Stomach (tissue), 9 donors: ENCODE measurements around the gene PKHD1. TPM values are rescaled to one million over a fixed set of nuclear protein-coding genes. Genes with fewer than 3 reads are reported as not detected.

Experiments
- DNase-seq, 2 donors: peaks; one replicate each; pipeline versions ENCODE4 v3.0.0 to v3.0.0-alpha.2; 2013 to 2019
- H3K27ac ChIP-seq, 5 donors: fragments of 200-600 bp in 4 of 5; sonication (generic) in 4 of 5; one replicate each; pipeline ENCODE4 v1.5.1; 2013 to 2019; ENCODE audit warnings: mild to moderate bottlenecking in 1 of 5, moderate library complexity in 1 of 5
- H3K27me3 ChIP-seq, 3 donors: fragments of 200-600 bp; sonication (generic); one replicate each; pipeline ENCODE4 v1.5.1; 2017 to 2019; ENCODE audit warnings: mixed run types in 1 of 3
- H3K36me3 ChIP-seq, 4 donors: fragments of 200-600 bp; sonication (generic); 1 replicate in 3 of 4; 2 replicates in 1 of 4; pipeline ENCODE4 v1.5.1; 2016 to 2019
- H3K4me1 ChIP-seq, 4 donors: fragments of 200-600 bp; sonication (generic); one replicate each; pipeline ENCODE4 v1.5.1; 2016 to 2019
- H3K4me3 ChIP-seq, 4 donors: fragments of 200-600 bp; sonication (generic) in 3 of 4; one replicate each; pipeline ENCODE4 v1.5.1; 2016 to 2019; ENCODE audit warnings: mild to moderate bottlenecking in 1 of 4
- H3K9me3 ChIP-seq, 4 donors: fragments of 200-600 bp; sonication (generic); one replicate each; pipeline ENCODE4 v1.5.1; 2016 to 2019
- EP300 ChIP-seq: sonication (generic); formaldehyde crosslinking; IDR thresholded peaks from one replicate; pipeline ENCODE4 v1.6.1; 2017; ENCODE audit warnings: antibody characterized with exemption
- POLR2A ChIP-seq, 4 donors: fragments of 450-650 bp; IDR thresholded peaks; one replicate each; pipeline ENCODE4 v1.6.1; 2016; ENCODE audit warnings: antibody characterized with exemption in 4 of 4, control low read depth in 2 of 4, mild to moderate bottlenecking in 1 of 4, moderate library complexity in 1 of 4
- POLR2AphosphoS5 ChIP-seq, 3 donors: sonication (generic); formaldehyde crosslinking; IDR thresholded peaks; one replicate each; pipeline ENCODE4 v1.6.1; 2016; ENCODE audit warnings: antibody characterized with exemption in 3 of 3
- WGBS, 5 donors: extraction: QIAGEN DNeasy Blood & Tissue Kit in 3 of 5; methylation state at CpG; one replicate each; pipeline versions ENCODE4 v1.1.5 to v1.1.7; 2013 to 2018; 5-methylcytosine and 5-hydroxymethylcytosine counted together
- intact Hi-C: fragments of 100-400 bp; cut with DNase I; formaldehyde crosslinking; loops from one replicate; pipeline ENCODE4 v1.15.1; 2023; ENCODE audit warnings: low total_unique reads
- polyA plus RNA-seq, 3 donors: library from polyadenylated mRNA; stranded (reverse); fragments of 200-250 nt; gene quantifications; one replicate each; pipeline ENCODE4 v1.2.3, GENCODE V29; 2013
- total RNA-seq, 5 donors: library from RNA; depleted of rRNA; stranded (reverse); fragments of >200 nt; gene quantifications; one replicate each; pipeline versions ENCODE4 v1.1.0 to v1.2.3, GENCODE V29; 2014 to 2016
- TF ChIP-seq, protein P1 (sequence below), 7 experiments: fragments of 450-650 bp in 4 of 7; fragments of 200-600 bp in 3 of 7; sonication (generic) in 3 of 7; IDR thresholded peaks; one replicate each; pipeline ENCODE4 v1.5.1; 2016 to 2019; ENCODE audit warnings: antibody characterized with exemption in 7 of 7, control low read depth in 2 of 7, mild to moderate bottlenecking in 1 of 7
- donor health status: healthy with polysubstance abuse.
- donor health status: Bipolar disorder and iron deficiency.
- donor health status: healthy.

Gene PKHD1
- total and polyA plus RNA-seq, 8 donors, result 0.19 to 19.2 (median 4.6) TPM; not detected in 2

- Histone ChIP-seq H3K36me3 (no peaks in the 10 kb centered on the region), H3K4me3 (no peak overlapping the region), H3K9me3 (no peaks in the 10 kb centered on the region), H3K27me3 (no peaks in the 10 kb centered on the region), H3K27ac (no peak overlapping the region), H3K4me1 (no peaks in the 10 kb centered on the region)
- intact Hi-C loops, result no loop called here
- 85 to 89% (median 88%) methylated on average over 3 of the region's 3 CpGs for WGBS, 5 donors
- DNase-seq, result no peak
- TF ChIP-seq POLR2AphosphoS5 (IDR thresholded peaks at IDR 0.05), result no peak
- no peak for TF ChIP-seq EP300
- TF ChIP-seq, protein P1, sequence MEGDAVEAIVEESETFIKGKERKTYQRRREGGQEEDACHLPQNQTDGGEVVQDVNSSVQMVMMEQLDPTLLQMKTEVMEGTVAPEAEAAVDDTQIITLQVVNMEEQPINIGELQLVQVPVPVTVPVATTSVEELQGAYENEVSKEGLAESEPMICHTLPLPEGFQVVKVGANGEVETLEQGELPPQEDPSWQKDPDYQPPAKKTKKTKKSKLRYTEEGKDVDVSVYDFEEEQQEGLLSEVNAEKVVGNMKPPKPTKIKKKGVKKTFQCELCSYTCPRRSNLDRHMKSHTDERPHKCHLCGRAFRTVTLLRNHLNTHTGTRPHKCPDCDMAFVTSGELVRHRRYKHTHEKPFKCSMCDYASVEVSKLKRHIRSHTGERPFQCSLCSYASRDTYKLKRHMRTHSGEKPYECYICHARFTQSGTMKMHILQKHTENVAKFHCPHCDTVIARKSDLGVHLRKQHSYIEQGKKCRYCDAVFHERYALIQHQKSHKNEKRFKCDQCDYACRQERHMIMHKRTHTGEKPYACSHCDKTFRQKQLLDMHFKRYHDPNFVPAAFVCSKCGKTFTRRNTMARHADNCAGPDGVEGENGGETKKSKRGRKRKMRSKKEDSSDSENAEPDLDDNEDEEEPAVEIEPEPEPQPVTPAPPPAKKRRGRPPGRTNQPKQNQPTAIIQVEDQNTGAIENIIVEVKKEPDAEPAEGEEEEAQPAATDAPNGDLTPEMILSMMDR (IDR thresholded peaks at IDR 0.05), result no peak
- TF ChIP-seq POLR2A (IDR thresholded peaks at IDR 0.05), result no peak
Measured at GRCh38 chr6:51930602-51931001, 156.8 kb downstream of the PKHD1 start.

DNA sequence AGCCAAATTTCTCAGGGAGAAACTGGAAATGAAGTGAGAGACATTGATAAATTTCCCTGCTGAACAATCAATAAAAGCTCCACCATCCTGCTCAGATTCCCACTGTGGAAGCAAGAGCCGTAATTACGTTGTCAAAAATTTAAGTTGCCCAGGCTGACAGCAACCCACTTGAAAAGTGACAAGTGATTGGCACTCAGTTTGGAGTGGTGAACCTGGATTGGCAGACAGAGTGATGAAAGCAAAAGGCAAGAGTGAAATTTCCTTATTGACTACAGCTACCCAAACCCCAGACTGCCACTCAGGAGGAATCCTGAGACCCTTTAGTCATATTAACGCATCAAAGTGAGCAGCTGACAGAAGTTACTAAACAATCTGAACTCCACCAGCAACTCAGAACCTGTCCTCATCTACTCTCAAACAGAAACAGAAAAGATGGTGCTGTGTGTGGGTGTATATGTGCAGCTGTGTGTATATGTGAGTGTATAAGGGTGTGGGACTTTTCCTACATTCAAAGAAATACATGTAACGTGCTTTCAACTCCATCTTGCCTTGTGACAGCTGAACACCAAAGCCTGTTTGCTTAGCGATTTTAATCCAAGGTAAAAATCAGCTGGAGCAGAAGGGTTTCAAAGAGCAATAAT lies 157.4 kb downstream of the PKHD1 start:
- WGBS, 5 donors, result 82 to 91% (median 88%) methylated on average over 5 of the region's 5 CpGs
- TF ChIP-seq, protein P1 (IDR thresholded peaks at IDR 0.05), result no peak
- no peak for TF ChIP-seq POLR2AphosphoS5 (IDR thresholded peaks at IDR 0.05)
- no peak for TF ChIP-seq POLR2A (IDR thresholded peaks at IDR 0.05)
- no peak for TF ChIP-seq EP300

GRCh38 chr6:51928320-51928719 lies 159.1 kb downstream of the PKHD1 start:
- 60 to 88% (median 75%) methylated on average over 3 of the region's 3 CpGs for WGBS, 5 donors
- Histone ChIP-seq H3K4me1 (no peaks in the 10 kb centered on the region), H3K27ac (no peak overlapping the region), H3K9me3 (no peaks in the 10 kb centered on the region), H3K36me3 (no peaks in the 10 kb centered on the region), H3K27me3 (no peaks in the 10 kb centered on the region), H3K4me3 (no peak overlapping the region)
- TF ChIP-seq, protein P1 (IDR thresholded peaks at IDR 0.05), result no peak
- TF ChIP-seq POLR2AphosphoS5 (IDR thresholded peaks at IDR 0.05), result no peak
- no peak for TF ChIP-seq EP300
- TF ChIP-seq POLR2A (IDR thresholded peaks at IDR 0.05), result no peak
- DNase-seq, result no peak
- intact Hi-C loops, result no loop called here

More for the DNA sequence above, 157.4 kb downstream of the PKHD1 start:
- Histone ChIP-seq H3K27me3 (no peaks in the 10 kb centered on the region), H3K27ac (no peak overlapping the region), H3K9me3 (no peaks in the 10 kb centered on the region), H3K4me3 (no peak overlapping the region), H3K36me3 (no peaks in the 10 kb centered on the region), H3K4me1 (no peaks in the 10 kb centered on the region)
- no peak for DNase-seq
- intact Hi-C loops, result no loop called here

GRCh38 chr6:51927450-51927849 lies 160.0 kb downstream of the PKHD1 start:
- intact Hi-C loops, result no loop called here
- no peak overlapping the region for H3K4me3 ChIP-seq
- no peaks in the 10 kb centered on the region for H3K36me3 ChIP-seq
- no peak for DNase-seq
- TF ChIP-seq, protein P1 (IDR thresholded peaks at IDR 0.05), result no peak
- WGBS, 5 donors, result 50 to 75% (median 71%) methylated on average over 1 of the region's 1 CpG
- peaks cover 0 to 6% (median 4%) of the 10 kb centered on the region in 4 donors for H3K9me3 ChIP-seq
- H3K27ac ChIP-seq, result no peak overlapping the region
- no peaks in the 10 kb centered on the region for H3K4me1 ChIP-seq
- H3K27me3 ChIP-seq, result no peaks in the 10 kb centered on the region
